A549 (cell line): ENCODE data around the gene RPS6KA6. TPM values are rescaled to one million over a fixed set of nuclear protein-coding genes. Genes with fewer than 3 reads are reported as not detected.

Experiments
- ATAC-seq, 2 experiments: fragments of 200-7000 bp in 1 of 2; fragments of >200 bp in 1 of 2; cut with Nextera tagmentation in 1 of 2; cut with Tn5 transposase in 1 of 2; 3 replicates each; pipeline versions ENCODE4 v1.8.0 to v1.9.1; 2018 to 2020; ENCODE audit warnings: mild to moderate bottlenecking in 1 of 2, moderate library complexity in 1 of 2
- CTCF ChIA-PET: fragments of 300-600 bp; sonication (Branson Sonifier 250); formaldehyde crosslinking; extraction: SDS; loops from one replicate; lab custom pipeline; 2021; ENCODE audit warnings: antibody characterized with exemption, inconsistent platforms; lab: Yijun Ruan, JAX
- POLR2A ChIA-PET: fragments of 350-600 bp; formaldehyde crosslinking; extraction: SDS; loops from one replicate; lab custom pipeline; 2021; ENCODE audit warnings: antibody characterized with exemption, inconsistent platforms; lab: Yijun Ruan, JAX
- DNase-seq, 2 experiments: peaks; one replicate each; pipeline versions ENCODE4 v3.0.0 to v3.0.0-alpha.2; 2011 to 2016; ENCODE audit warnings: low read depth in 1 of 2, low spot score in 1 of 2
- FAIRE-seq: peaks from 2 replicates; lab custom pipeline; 2011; peaks lifted over from hg19 to GRCh38; lab: Jason Lieb, UNC
- H3K27ac ChIP-seq, 2 experiments: fragments of >200 bp; sonication (Bioruptor Twin); formaldehyde crosslinking; 3 replicates each; pipeline ENCODE4 v1.5.1; 2016 to 2017
- H3K4me1 ChIP-seq: fragments of >200 bp; sonication (Bioruptor Twin); formaldehyde crosslinking; 3 replicates; pipeline ENCODE4 v1.6.1; 2016
- H3K4me2 ChIP-seq: fragments of >200 bp; sonication (Bioruptor Twin); formaldehyde crosslinking; 3 replicates; pipeline ENCODE4 v1.6.1; 2016
- H3K4me3 ChIP-seq: fragments of >200 bp; sonication (Bioruptor Twin); formaldehyde crosslinking; 3 replicates; pipeline ENCODE4 v1.5.1; 2016
- H3K9me3 ChIP-seq: fragments of >200 bp; sonication (Bioruptor Twin); formaldehyde crosslinking; 3 replicates; pipeline ENCODE4 v1.6.1; 2016
- ATOH8 ChIP-seq: fragments of 250-450 bp; sonication (Bioruptor Pico); IDR thresholded peaks from 2 replicates; pipeline ENCODE4 v1.5.0; 2020; ENCODE audit warnings: low read depth, mild to moderate bottlenecking, moderate library complexity
- CBX2 ChIP-seq: fragments of 200-600 bp; sonication (generic); IDR thresholded peaks from 2 replicates; pipeline ENCODE4 v1.6.1; 2016; ENCODE audit warnings: low read depth, mild to moderate bottlenecking, borderline replicate concordance
- CHD4 ChIP-seq: fragments of 200-600 bp; sonication (generic); IDR thresholded peaks from 2 replicates; pipeline ENCODE4 v1.6.1; 2016; ENCODE audit warnings: antibody characterized with exemption, mild to moderate bottlenecking, borderline replicate concordance
- CTCF ChIP-seq: fragments of >200 bp; sonication (Bioruptor Twin); formaldehyde crosslinking; IDR thresholded peaks from 3 replicates; pipeline ENCODE4 v1.5.1; 2016
- E2F6 ChIP-seq: IDR thresholded peaks from 2 replicates; pipeline ENCODE4 v1.6.1; 2012; ENCODE audit warnings: low read depth, borderline replicate concordance
- EHF ChIP-seq: fragments of 250-450 bp; sonication (Bioruptor Pico); IDR thresholded peaks from 2 replicates; pipeline ENCODE4 v1.5.0; 2020; ENCODE audit warnings: mild to moderate bottlenecking
- EHMT2 ChIP-seq: fragments of 200-600 bp; sonication (generic); IDR thresholded peaks from 2 replicates; pipeline ENCODE4 v1.6.1; 2016; ENCODE audit warnings: antibody characterized with exemption, low read depth, mild to moderate bottlenecking, moderate library complexity
- ELK1 ChIP-seq: fragments of 150-350 bp; IDR thresholded peaks from 2 replicates; pipeline ENCODE4 v1.6.1; 2014; ENCODE audit warnings: low read depth, mild to moderate bottlenecking, low read length
- ESRRA ChIP-seq: fragments of 150-350 bp; IDR thresholded peaks from 2 replicates; pipeline ENCODE4 v1.6.1; 2014; ENCODE audit warnings: mild to moderate bottlenecking, low read length, borderline replicate concordance
- FOSB ChIP-seq: fragments of 250-450 bp; sonication (Bioruptor Pico); IDR thresholded peaks from 2 replicates; pipeline ENCODE4 v1.5.0; 2020; ENCODE audit warnings: mild to moderate bottlenecking, moderate library complexity
- FOSL2 ChIP-seq, 2 experiments: fragments of 450-650 bp in 1 of 2; fragments of >200 bp in 1 of 2; sonication (Bioruptor Twin) in 1 of 2; formaldehyde crosslinking; IDR thresholded peaks; 2 replicates each; pipeline versions ENCODE4 v1.5.0 to v1.6.1; 2016 to 2020; ENCODE audit warnings: mild to moderate bottlenecking in 1 of 2, moderate library complexity in 1 of 2
- FOXS1 ChIP-seq: fragments of 250-450 bp; sonication (Bioruptor Pico); IDR thresholded peaks from 2 replicates; pipeline ENCODE4 v1.5.0; 2020; ENCODE audit warnings: mild to moderate bottlenecking, moderate library complexity
- GATA3 ChIP-seq: IDR thresholded peaks from 2 replicates; pipeline ENCODE4 v1.6.1; 2012; ENCODE audit warnings: borderline replicate concordance
- HDAC2 ChIP-seq: fragments of 200-600 bp; sonication (generic); IDR thresholded peaks from 2 replicates; pipeline ENCODE4 v1.6.1; 2016
- HEYL ChIP-seq: fragments of 250-450 bp; sonication (Bioruptor Pico); IDR thresholded peaks from 2 replicates; pipeline ENCODE4 v1.8.0; 2021; ENCODE audit warnings: mild to moderate bottlenecking, moderate library complexity
- HMGXB4 ChIP-seq: fragments of 250-450 bp; sonication (Bioruptor Pico); IDR thresholded peaks from 2 replicates; pipeline ENCODE4 v1.5.0; 2021; ENCODE audit warnings: mild to moderate bottlenecking, moderate library complexity, borderline replicate concordance
- HOXB13 ChIP-seq: fragments of 250-450 bp; sonication (Bioruptor Pico); IDR thresholded peaks from 2 replicates; pipeline ENCODE4 v1.5.0; 2020; ENCODE audit warnings: low read depth, mild to moderate bottlenecking, moderate library complexity
- JUNB ChIP-seq: fragments of >200 bp; sonication (Bioruptor Twin); formaldehyde crosslinking; IDR thresholded peaks from 2 replicates; pipeline ENCODE4 v1.6.1; 2016
- KDM1A ChIP-seq: fragments of 200-600 bp; sonication (generic); IDR thresholded peaks from 2 replicates; pipeline ENCODE4 v1.6.1; 2016; ENCODE audit warnings: low read depth, mild to moderate bottlenecking
- KDM5A ChIP-seq: fragments of 200-600 bp; sonication (generic); IDR thresholded peaks from 2 replicates; pipeline ENCODE4 v1.6.1; 2016; ENCODE audit warnings: antibody characterized with exemption, mild to moderate bottlenecking
- MAFK ChIP-seq: fragments of 450-650 bp; IDR thresholded peaks from 2 replicates; pipeline ENCODE4 v1.6.1; 2014; ENCODE audit not compliant: partially characterized antibody
- MYC ChIP-seq: IDR thresholded peaks from 2 replicates; pipeline ENCODE4 v1.6.1; 2012; ENCODE audit warnings: mild to moderate bottlenecking, inconsistent platforms, low read length, improper control_type of control experiment, borderline replicate concordance
- NR3C1 ChIP-seq: fragments of >200 bp; sonication (Bioruptor Twin); formaldehyde crosslinking; IDR thresholded peaks from 3 replicates; pipeline ENCODE4 v1.6.1; 2017
- POLR2AphosphoS2 ChIP-seq: conservative IDR thresholded peaks from 2 replicates; pipeline ENCODE4 v1.6.1; 2012; ENCODE audit warnings: low read length, improper control_type of control experiment, inconsistent platforms
- RAD21 ChIP-seq, 2 experiments: fragments of >200 bp in 1 of 2; sonication (Bioruptor Twin) in 1 of 2; formaldehyde crosslinking in 1 of 2; IDR thresholded peaks in 1 of 2; conservative IDR thresholded peaks in 1 of 2; 2 replicates in 1 of 2; 3 replicates in 1 of 2; pipeline ENCODE4 v1.6.1; 2012 to 2018; ENCODE audit warnings: inconsistent platforms in 1 of 2
- RCOR1 ChIP-seq: fragments of 150-350 bp; IDR thresholded peaks from 2 replicates; pipeline ENCODE4 v1.6.1; 2014; ENCODE audit warnings: antibody characterized with exemption, low read length, low read depth
- RFX5 ChIP-seq: fragments of 450-650 bp; IDR thresholded peaks from 2 replicates; pipeline ENCODE4 v1.7.1; 2014; ENCODE audit warnings: antibody characterized with exemption, mild to moderate bottlenecking, moderate library complexity
- SMC3 ChIP-seq: fragments of >200 bp; sonication (Bioruptor Twin); formaldehyde crosslinking; IDR thresholded peaks from 3 replicates; pipeline ENCODE4 v1.6.1; 2018; ENCODE audit warnings: inconsistent platforms
- SREBF2 ChIP-seq: fragments of 450-650 bp; IDR thresholded peaks from 2 replicates; pipeline ENCODE4 v1.6.1; 2014; ENCODE audit warnings: mild to moderate bottlenecking, moderate library complexity
- TFCP2L1 ChIP-seq: fragments of 250-450 bp; sonication (Bioruptor Pico); IDR thresholded peaks from 2 replicates; pipeline ENCODE4 v1.5.0; 2021; ENCODE audit warnings: mild to moderate bottlenecking
- TP53 ChIP-seq: fragments of 250-450 bp; sonication (Bioruptor Pico); IDR thresholded peaks from 2 replicates; pipeline ENCODE4 v1.5.0; 2021; ENCODE audit warnings: mild to moderate bottlenecking, moderate library complexity
- ZFP36 ChIP-seq: fragments of 450-650 bp; IDR thresholded peaks from 2 replicates; pipeline ENCODE4 v1.6.1; 2014; ENCODE audit warnings: borderline replicate concordance; ENCODE audit not compliant: partially characterized antibody
- ZNF302 ChIP-seq: fragments of 250-450 bp; sonication (Bioruptor Pico); IDR thresholded peaks from 2 replicates; pipeline ENCODE4 v1.9.0; 2021; ENCODE audit warnings: inconsistent platforms, mild to moderate bottlenecking, moderate library complexity
- ZSCAN20 ChIP-seq: fragments of 250-450 bp; sonication (Bioruptor Pico); IDR thresholded peaks from 2 replicates; pipeline ENCODE4 v1.8.0; 2022; ENCODE audit warnings: mild to moderate bottlenecking, moderate library complexity
- WGBS: methylation state at CpG from one replicate; pipeline ENCODE4 v1.1.6; 2017; ENCODE audit errors: missing lambda C conversion rate; 5-methylcytosine and 5-hydroxymethylcytosine counted together
- polyA plus RNA-seq, 4 experiments: library from polyadenylated mRNA; depleted of rRNA in 3 of 4; stranded (reverse); fragments of >200 nt; fragmentation: RNase III in 1 of 4; extraction: RNeasy Plus Mini Kit Qiagen cat#74134 plus additional on column Dnase treatment in 1 of 4; gene quantifications; 2 replicates in 3 of 4; 3 replicates in 1 of 4; pipeline ENCODE4 v1.2.3, GENCODE V29; 2011 to 2017

Gene RPS6KA6
- polyA plus RNA-seq, 2 of the 4 experiments (the other 2 are of a cell fraction) = 4.6 to 11.3 TPM

GRCh38 chrX:84046403-84046984, 141.5 kb downstream of the RPS6KA6 start:
- POLR2A ChIA-PET = no interaction called here
- DNase-seq (peak; percentile 1 to 53), FAIRE-seq (no peak), ATAC-seq (peak; percentile 50 to 88; a peak in 5 of 6 replicates)
- H3K4me3 ChIP-seq = no peak overlapping the region
- H3K4me2 ChIP-seq = peak overlapping the region; percentile 26; the same call in 1 of the 3 replicates
- 17% methylated on average over 6 of the region's 7 CpGs for WGBS
- no peaks in the 10 kb centered on the region for H3K9me3 ChIP-seq
- H3K4me1 ChIP-seq = no peaks in the 10 kb centered on the region
- TF ChIP-seq TFCP2L1 (CRISPR knock-in tag) = no peak
- no peak for TF ChIP-seq JUNB
- TF ChIP-seq EHF (CRISPR knock-in tag) = no peak
- TF ChIP-seq EHMT2 = no peak
- TF ChIP-seq HEYL (CRISPR knock-in tag) = no peak
- TF ChIP-seq CHD4 = no peak
- no peak for TF ChIP-seq RFX5
- TF ChIP-seq FOXS1 (CRISPR knock-in tag) = no peak
- no peak for TF ChIP-seq HDAC2
- no peak for TF ChIP-seq ELK1
- TF ChIP-seq GATA3 = no peak
- TF ChIP-seq KDM1A = no peak
- TF ChIP-seq CTCF = peak; percentile 62
- TF ChIP-seq ZSCAN20 = no peak
- TF ChIP-seq HOXB13 = no peak
- peak; percentile 89 for TF ChIP-seq MAFK
- no peak for TF ChIP-seq ATOH8 (CRISPR knock-in tag)
- no peak for TF ChIP-seq FOSB
- no peak for TF ChIP-seq HMGXB4 (CRISPR knock-in tag)
- no peak for TF ChIP-seq MYC
- no peak for TF ChIP-seq ZNF302 (CRISPR knock-in tag)
- TF ChIP-seq CBX2 = no peak
- TF ChIP-seq ESRRA = no peak
- TF ChIP-seq E2F6 = no peak
- peak; percentile 57; the same call in 2 of the 3 replicates for TF ChIP-seq SMC3
- TF ChIP-seq FOSL2 (IDR thresholded peaks at IDR 0.05) = no peak
- TF ChIP-seq FOSL2 (CRISPR knock-in tag; IDR thresholded peaks at IDR 0.05) = no peak
- TF ChIP-seq TP53 (CRISPR knock-in tag) = no peak
- TF ChIP-seq ZFP36 = no peak
- TF ChIP-seq POLR2AphosphoS2 = no peak
- no peak for TF ChIP-seq KDM5A
- no peak for TF ChIP-seq RCOR1
- no peak for TF ChIP-seq NR3C1
- no peak for TF ChIP-seq SREBF2
- peak; percentile 58 to 71 for TF ChIP-seq RAD21 (conservative IDR thresholded peaks at IDR 0.05 in 1 of 2, IDR thresholded peaks at IDR 0.05 in 1 of 2)
- TF ChIP-seq, all 56 proteins: peak for 4
- CTCF ChIA-PET = interaction anchor here (0.6 to 2.2 kb wide), 18 partner anchors 10 to 861 kb away, joined by 3 to 12 read pairs (median 3); partner anchors contain the start of gene RPS6KA6
- no peak overlapping the region for H3K27ac ChIP-seq
